Thyroid gland (tissue), 4 donors: ENCODE results near the gene TGFBRAP1. TPM values are rescaled to one million over a fixed set of nuclear protein-coding genes. Genes with fewer than 3 reads are reported as not detected.

Source experiments
- DNase-seq, 2 donors: peaks; one replicate each; pipeline ENCODE4 v3.0.0-alpha.2; 2019
- H3K27ac ChIP-seq, 3 donors: fragments of 200-600 bp; sonication (generic); 1 replicate in 2 of 3; 2 replicates in 1 of 3; pipeline ENCODE4 v1.5.1; 2016 to 2019; ENCODE audit warnings: mild to moderate bottlenecking in 1 of 3, moderate library complexity in 1 of 3
- H3K27me3 ChIP-seq: fragments of 200-600 bp; sonication (generic); one replicate; pipeline ENCODE4 v1.5.1; 2019
- H3K36me3 ChIP-seq, 2 donors: fragments of 200-600 bp; sonication (generic); one replicate each; pipeline ENCODE4 v1.5.1; 2016 to 2019
- H3K4me1 ChIP-seq, 2 donors: fragments of 200-600 bp; sonication (generic); one replicate each; pipeline ENCODE4 v1.5.1; 2017 to 2019
- H3K4me3 ChIP-seq, 3 donors: fragments of 200-600 bp; sonication (generic); replicated peaks in 1 of 3; 1 replicate in 2 of 3; 2 replicates in 1 of 3; pipeline ENCODE4 v1.5.1; 2016; ENCODE audit warnings: mild to moderate bottlenecking in 1 of 3
- H3K9me3 ChIP-seq: fragments of 200-600 bp; sonication (generic); one replicate; pipeline ENCODE4 v1.5.1; 2017
- CTCF ChIP-seq, 6 experiments: fragments of 200-600 bp in 3 of 6; fragments of 450-650 bp in 3 of 6; sonication (generic) in 3 of 6; IDR thresholded peaks; one replicate each; pipeline ENCODE4 v1.5.1; 2016 to 2019; ENCODE audit warnings: antibody characterized with exemption in 6 of 6, mild to moderate bottlenecking in 2 of 6, inconsistent platforms in 1 of 6, moderate library complexity in 1 of 6
- POLR2A ChIP-seq, 2 donors: fragments of 450-650 bp; IDR thresholded peaks; one replicate each; pipeline ENCODE4 v1.6.1; 2017; ENCODE audit warnings: antibody characterized with exemption in 2 of 2, mild to moderate bottlenecking in 2 of 2, moderate library complexity in 1 of 2
- WGBS, 2 donors: methylation state at CpG; one replicate each; pipeline ENCODE4 v1.1.5; 2017; 5-methylcytosine and 5-hydroxymethylcytosine counted together
- intact Hi-C: fragments of 100-400 bp; cut with DNase I; formaldehyde crosslinking; loops from one replicate; pipeline ENCODE4 v1.15.1; 2023
- total RNA-seq, 4 donors: library from RNA; depleted of rRNA; stranded (reverse); fragments of >200 nt; gene quantifications; one replicate each; pipeline ENCODE4 v1.2.3, GENCODE V29; 2016

The TGFBRAP1 gene
- total RNA-seq, 4 donors from 2014 or later, result 35.4 to 53.2 (median 40.1) TPM

GRCh38 chr2:105376789-105377240 lies 47.3 kb upstream of the TGFBRAP1 start:
- intact Hi-C loops, result no loop called here

DNA sequence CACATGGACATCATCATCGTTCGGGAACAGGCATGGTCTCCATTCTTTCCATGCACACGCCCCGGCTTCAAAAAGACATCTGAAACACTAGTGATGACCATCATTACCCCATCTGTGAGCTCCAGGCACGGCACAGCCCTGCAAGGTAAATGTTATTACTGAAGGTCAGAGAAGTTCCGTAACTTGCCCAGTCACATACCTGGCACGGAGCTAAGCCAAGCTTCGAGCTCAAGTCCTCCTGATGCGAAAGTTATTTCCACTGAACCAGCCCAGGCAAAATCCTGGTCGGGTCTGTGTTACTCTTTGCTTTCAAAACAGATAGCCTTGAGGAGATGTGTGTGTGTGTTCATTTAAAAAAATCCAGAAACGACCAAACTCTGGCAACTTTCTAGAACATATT lies 46.5 kb upstream of the TGFBRAP1 start:
- no peaks in the 10 kb centered on the region for H3K27me3 ChIP-seq
- H3K36me3 ChIP-seq, result no peaks in the 10 kb centered on the region
- no peak overlapping the region for H3K4me3 ChIP-seq
- peaks cover 32 to 46% of the 10 kb centered on the region in 2 donors for H3K4me1 ChIP-seq
- 65 to 76% methylated on average over 11 of the region's 11 CpGs for WGBS, 2 donors
- intact Hi-C loops, result no loop called here
- DNase-seq, result peak; percentile 41 to 70
- no peak for TF ChIP-seq POLR2A (IDR thresholded peaks at IDR 0.05)
- no peak for TF ChIP-seq CTCF (IDR thresholded peaks at IDR 0.05)
- peak overlapping the region; percentile 0 to 93 (median 41) for H3K27ac ChIP-seq
- no peaks in the 10 kb centered on the region for H3K9me3 ChIP-seq

More at GRCh38 chr2:105376789-105377240, 47.3 kb upstream of the TGFBRAP1 start:
- Histone ChIP-seq H3K9me3 (no peaks in the 10 kb centered on the region), H3K4me1 (peaks cover 35 to 46% of the 10 kb centered on the region in 2 donors), H3K4me3 (no peak overlapping the region), H3K36me3 (no peaks in the 10 kb centered on the region), H3K27me3 (no peaks in the 10 kb centered on the region), H3K27ac (peak overlapping the region in 1 of 3 donors; percentile 93)
- DNase-seq, result no peak
- WGBS, 2 donors, result 90% methylated on average over 5 of the region's 5 CpGs
- TF ChIP-seq CTCF (IDR thresholded peaks at IDR 0.05) (no peak), POLR2A (IDR thresholded peaks at IDR 0.05) (no peak)

GRCh38 chr2:105375001-105375561 lies 45.5 kb upstream of the TGFBRAP1 start:
- intact Hi-C loops, result no loop called here
- H3K9me3 ChIP-seq, result no peaks in the 10 kb centered on the region
- TF ChIP-seq POLR2A (IDR thresholded peaks at IDR 0.05) (no peak), CTCF (IDR thresholded peaks at IDR 0.05) (no peak)
- WGBS, 2 donors, result 79 to 81% methylated on average over 15 of the region's 15 CpGs
- H3K36me3 ChIP-seq, result no peaks in the 10 kb centered on the region
- DNase-seq, result no peak
- no peak overlapping the region for H3K4me3 ChIP-seq
- H3K27me3 ChIP-seq, result no peaks in the 10 kb centered on the region
- H3K27ac ChIP-seq, result peak overlapping the region; percentile 41 to 93 (median 83)
- H3K4me1 ChIP-seq, result peaks cover 30 to 46% of the 10 kb centered on the region in 2 donors

DNA sequence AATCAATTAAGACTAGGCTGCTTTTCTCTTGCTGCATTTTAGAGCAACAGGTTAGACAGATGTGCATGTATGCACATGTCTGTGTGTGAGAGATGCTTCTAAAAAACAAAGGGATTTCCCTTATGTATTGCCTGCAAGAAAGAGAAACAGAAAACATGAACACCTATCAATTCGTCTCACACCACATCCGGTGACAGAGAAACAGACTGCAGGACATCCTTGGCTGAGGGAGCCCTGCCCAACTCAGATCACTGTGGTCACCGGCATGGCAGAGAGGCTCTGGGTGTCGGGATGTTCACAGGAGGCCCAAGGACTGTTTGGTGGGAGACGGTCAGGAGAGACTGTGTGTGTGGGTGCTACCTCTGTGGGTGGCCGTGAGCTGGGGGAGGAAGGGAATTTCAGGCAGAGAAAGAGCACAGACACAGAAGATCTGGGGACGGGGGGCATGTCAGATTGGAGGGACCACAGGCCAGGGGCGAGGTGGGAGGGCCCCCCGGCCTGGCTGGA lies 44.4 kb upstream of the TGFBRAP1 start:
- Histone ChIP-seq H3K9me3 (no peaks in the 10 kb centered on the region), H3K27me3 (no peaks in the 10 kb centered on the region), H3K4me3 (no peak overlapping the region), H3K36me3 (no peaks in the 10 kb centered on the region), H3K27ac (peak overlapping the region; percentile 49 to 93 (median 83)), H3K4me1 (peaks cover 30 to 46% of the 10 kb centered on the region in 2 donors)
- DNase-seq, result no peak
- intact Hi-C loops, result no loop called here
- 82 to 91% methylated on average over 9 of the region's 9 CpGs for WGBS, 2 donors
- no peak for TF ChIP-seq POLR2A (IDR thresholded peaks at IDR 0.05)

- peak; percentile 97 for DNase-seq
- Histone ChIP-seq H3K9me3 (no peaks in the 10 kb centered on the region), H3K27me3 (no peaks in the 10 kb centered on the region), H3K36me3 (no peaks in the 10 kb centered on the region), H3K4me3 (no peak overlapping the region), H3K4me1 (peaks cover 30 to 46% of the 10 kb centered on the region in 2 donors), H3K27ac (peak overlapping the region; percentile 49 to 93 (median 83))
- intact Hi-C loops, result no loop called here
- no peak for TF ChIP-seq CTCF (IDR thresholded peaks at IDR 0.05)
- peak in 1 of 2 donors; percentile 52 for TF ChIP-seq POLR2A (IDR thresholded peaks at IDR 0.05)
- 23 to 32% methylated on average over 8 to 9 of the region's 9 CpGs for WGBS, 2 donors
These were observed 43.8 kb upstream of the TGFBRAP1 start for GRCh38 chr2:105373344-105373781.
